IMR-90 (cell line): ENCODE results near the gene C16orf74. TPM values are rescaled to one million over a fixed set of nuclear protein-coding genes. Genes with fewer than 3 reads are reported as not detected.

Source experiments
- ATAC-seq: fragments of 200-7000 bp; cut with Tn5 transposase; 2 replicates; pipeline ENCODE4 v1.9.1; 2020; ENCODE audit warnings: low read depth, mild to moderate bottlenecking, moderate library complexity
- BruUV-seq: library from RNA; stranded (reverse); fragments of 400-500 nt; replicated peaks from 2 replicates; lab custom pipeline; 2021; lab: Mats Ljungman, UMichigan
- CTCF ChIA-PET: fragments of 300-600 bp; formaldehyde crosslinking; extraction: SDS; loops from one replicate; lab custom pipeline; 2021; ENCODE audit warnings: antibody characterized with exemption; lab: Yijun Ruan, JAX
- POLR2A ChIA-PET: fragments of 300-600 bp; sonication (Branson Sonifier 250); formaldehyde crosslinking; loops from one replicate; lab custom pipeline; 2022; ENCODE audit warnings: antibody characterized with exemption; ENCODE audit not compliant: unreplicated experiment; lab: Charles Lee
- DNase-seq: peaks from one replicate; pipeline ENCODE4 v3.0.0; 2013
- H2AFZ ChIP-seq: replicated peaks from 2 replicates; pipeline ENCODE3; 2013; ENCODE audit warnings: low read length, mild to moderate bottlenecking; ENCODE audit not compliant: poor library complexity
- H2AK5ac ChIP-seq: 2 replicates; pipeline ENCODE4 v1.6.1; 2013; ENCODE audit warnings: low read depth, low read length, inconsistent platforms
- H2AK9ac ChIP-seq: replicated peaks from 2 replicates; pipeline ENCODE3; 2013; ENCODE audit warnings: mild to moderate bottlenecking, low read depth, low read length, moderate library complexity; ENCODE audit not compliant: poor library complexity
- H2BK120ac ChIP-seq: 2 replicates; pipeline ENCODE4 v1.6.1; 2013; ENCODE audit warnings: low read depth, low read length, inconsistent platforms
- H2BK15ac ChIP-seq: 3 replicates; pipeline ENCODE4 v1.6.1; 2013; ENCODE audit warnings: low read depth, low read length, inconsistent platforms
- H2BK20ac ChIP-seq: 2 replicates; pipeline ENCODE4 v1.6.1; 2013; ENCODE audit warnings: low read depth, mild to moderate bottlenecking, inconsistent platforms, low read length, moderate library complexity
- H2BK5ac ChIP-seq: 2 replicates; pipeline ENCODE4 v1.6.1; 2013; ENCODE audit warnings: mild to moderate bottlenecking, low read depth, low read length, inconsistent platforms; ENCODE audit not compliant: poor library complexity, severe bottlenecking
- H3K14ac ChIP-seq: replicated peaks from 2 replicates; pipeline ENCODE4 v1.6.1; 2013; ENCODE audit warnings: low read depth, low read length, inconsistent platforms
- H3K18ac ChIP-seq: 2 replicates; pipeline ENCODE4 v1.6.1; 2013; ENCODE audit warnings: low read depth, low read length, control low read depth
- H3K23ac ChIP-seq: 2 replicates; pipeline ENCODE4 v1.6.1; 2013; ENCODE audit warnings: low read depth, low read length, inconsistent platforms
- H3K27ac ChIP-seq: 2 replicates; pipeline ENCODE4 v1.5.1; 2013; ENCODE audit warnings: mild to moderate bottlenecking, control low read depth, low read length; ENCODE audit not compliant: insufficient read depth
- H3K27me3 ChIP-seq: 2 replicates; pipeline ENCODE4 v1.6.1; 2013; ENCODE audit warnings: low read length; ENCODE audit not compliant: control insufficient read depth, insufficient read depth
- H3K36me3 ChIP-seq: 2 replicates; pipeline ENCODE4 v1.6.1; 2013; ENCODE audit warnings: low read length, mixed read lengths; ENCODE audit not compliant: control insufficient read depth, insufficient read depth
- H3K4ac ChIP-seq: 2 replicates; pipeline ENCODE4 v1.6.1; 2013; ENCODE audit warnings: low read depth, low read length, inconsistent platforms
- H3K4me1 ChIP-seq: 2 replicates; pipeline ENCODE4 v1.6.1; 2013; ENCODE audit warnings: low read length, mixed read lengths; ENCODE audit not compliant: control insufficient read depth, insufficient read depth
- H3K4me2 ChIP-seq: 2 replicates; pipeline ENCODE4 v1.6.1; 2013; ENCODE audit warnings: low read depth, mild to moderate bottlenecking, control low read depth, low read length, moderate library complexity
- H3K4me3 ChIP-seq: 2 replicates; pipeline ENCODE4 v1.5.1; 2013; ENCODE audit warnings: low read depth, mild to moderate bottlenecking, control low read depth, low read length, moderate library complexity; ENCODE audit not compliant: insufficient read depth
- H3K56ac ChIP-seq: 2 replicates; pipeline ENCODE4 v1.6.1; 2013; ENCODE audit warnings: low read length, inconsistent platforms; ENCODE audit not compliant: insufficient read depth; ENCODE audit errors: extremely low read depth
- H3K79me1 ChIP-seq, 2 experiments: 2 replicates each; pipeline ENCODE4 v1.6.1; 2013; ENCODE audit warnings: low read length in 2 of 2, inconsistent platforms in 1 of 2, low read depth in 1 of 2
- H3K9ac ChIP-seq: 2 replicates; pipeline ENCODE4 v1.6.1; 2013; ENCODE audit warnings: low read depth, low read length, control low read depth
- H3K9me1 ChIP-seq: 2 replicates; pipeline ENCODE4 v1.6.1; 2013; ENCODE audit warnings: low read length, inconsistent platforms; ENCODE audit not compliant: insufficient read depth
- H3K9me3 ChIP-seq: 2 replicates; pipeline ENCODE4 v1.6.1; 2013; ENCODE audit warnings: low read length; ENCODE audit not compliant: control insufficient read depth, insufficient read depth
- H4K20me1 ChIP-seq: 2 replicates; pipeline ENCODE4 v1.6.1; 2013; ENCODE audit warnings: low read length, inconsistent platforms; ENCODE audit not compliant: insufficient read depth
- H4K5ac ChIP-seq: 2 replicates; pipeline ENCODE4 v1.6.1; 2013; ENCODE audit warnings: mild to moderate bottlenecking, low read depth, low read length, control low read depth
- H4K8ac ChIP-seq, 2 experiments: 2 replicates each; pipeline ENCODE4 v1.6.1; 2013; ENCODE audit warnings: low read depth in 2 of 2, low read length in 2 of 2, control low read depth in 1 of 2, inconsistent platforms in 1 of 2
- H4K91ac ChIP-seq: 2 replicates; pipeline ENCODE4 v1.6.1; 2013; ENCODE audit warnings: low read depth, low read length, inconsistent platforms; ENCODE audit not compliant: insufficient read depth
- BHLHE40 ChIP-seq: fragments of 150-350 bp; IDR thresholded peaks from 2 replicates; pipeline ENCODE4 v1.6.1; 2016; ENCODE audit warnings: mild to moderate bottlenecking, low read depth, low read length
- FOS ChIP-seq: fragments of 150-350 bp; IDR thresholded peaks from 2 replicates; pipeline ENCODE4 v1.6.1; 2016; ENCODE audit warnings: low read depth, low read length
- MAFK ChIP-seq: IDR thresholded peaks from 2 replicates; pipeline ENCODE4 v1.6.1; 2012; ENCODE audit warnings: low read depth, low read length, improper control_type of control experiment
- MAZ ChIP-seq: IDR thresholded peaks from 2 replicates; pipeline ENCODE4 v1.6.1; 2012; ENCODE audit warnings: low read depth, mild to moderate bottlenecking, low read length, improper control_type of control experiment, moderate library complexity, borderline replicate concordance
- POLR2A ChIP-seq: IDR thresholded peaks from 2 replicates; pipeline ENCODE4 v1.6.1; 2012; ENCODE audit warnings: mild to moderate bottlenecking, low read depth, low read length
- RAD21 ChIP-seq: IDR thresholded peaks from 2 replicates; pipeline ENCODE4 v1.6.1; 2012; ENCODE audit warnings: low read length, improper control_type of control experiment
- RCOR1 ChIP-seq: IDR thresholded peaks from 2 replicates; pipeline ENCODE4 v1.6.1; 2012; ENCODE audit warnings: mild to moderate bottlenecking, low read length, improper control_type of control experiment; ENCODE audit not compliant: insufficient replicate concordance
- SMC3 ChIP-seq: fragments of 150-350 bp; IDR thresholded peaks from 2 replicates; pipeline ENCODE4 v1.6.1; 2016; ENCODE audit warnings: low read depth, mild to moderate bottlenecking, antibody characterized with exemption, low read length, moderate library complexity
- WGBS, 2 experiments: methylation state at CpG; one replicate each; pipeline versions ENCODE4 v1.1.5 to v1.1.7; 2013; ENCODE audit warnings: missing lambda C conversion rate in 2 of 2; ENCODE audit not compliant: insufficient read length in 1 of 2; ENCODE audit errors: extremely low coverage in 2 of 2; 5-methylcytosine and 5-hydroxymethylcytosine counted together
- dilution Hi-C: fragments of 300-500 bp; cut with HindIII; formaldehyde crosslinking; loops from one replicate; pipeline ENCODE4 v1.14.3; 2018; ENCODE audit warnings: low sequenced_read_pairs; ENCODE audit not compliant: unreplicated experiment
- in situ Hi-C: fragments of 300-500 bp; cut with MboI; formaldehyde crosslinking; loops from 3 replicates; pipeline ENCODE4 v1.14.3; 2019; ENCODE audit warnings: low sequenced_read_pairs, inconsistent platforms, mixed read lengths
- intact Hi-C: fragments of 100-400 bp; cut with micrococcal nuclease; formaldehyde crosslinking; loops from 2 replicates; pipeline ENCODE4 v1.10.0; 2022
- polyA plus RNA-seq, 3 experiments: library from polyadenylated mRNA; depleted of rRNA; stranded (reverse); fragments of >200 nt; gene quantifications; 2 replicates each; pipeline ENCODE4 v1.2.3, GENCODE V29; 2012; ENCODE audit warnings: low replicate concordance in 1 of 3
- total RNA-seq: library from RNA; depleted of rRNA; stranded (reverse); fragments of >200 nt; gene quantifications from 2 replicates; pipeline ENCODE4 v1.2.3, GENCODE V29; 2012
- TF ChIP-seq, protein P1 (sequence below): conservative IDR thresholded peaks from 2 replicates; pipeline ENCODE4 v1.5.1; 2012; ENCODE audit warnings: mild to moderate bottlenecking, low read depth, low read length, improper control_type of control experiment
- TF ChIP-seq, protein P2 (sequence below): fragments of 150-350 bp; IDR thresholded peaks from 2 replicates; pipeline ENCODE4 v1.6.1; 2017; ENCODE audit warnings: mild to moderate bottlenecking, antibody characterized with exemption, low read length, low read depth
- TF ChIP-seq, protein P3 (sequence below): fragments of 150-350 bp; IDR thresholded peaks from 2 replicates; pipeline ENCODE4 v1.6.1; 2016; ENCODE audit warnings: low read depth, mild to moderate bottlenecking, low read length, moderate library complexity, borderline replicate concordance

C16orf74 gene
- total and polyA plus RNA-seq, 2 of the 4 experiments (the other 2 are of a cell fraction) = 4.5 to 12.2 TPM

DNA sequence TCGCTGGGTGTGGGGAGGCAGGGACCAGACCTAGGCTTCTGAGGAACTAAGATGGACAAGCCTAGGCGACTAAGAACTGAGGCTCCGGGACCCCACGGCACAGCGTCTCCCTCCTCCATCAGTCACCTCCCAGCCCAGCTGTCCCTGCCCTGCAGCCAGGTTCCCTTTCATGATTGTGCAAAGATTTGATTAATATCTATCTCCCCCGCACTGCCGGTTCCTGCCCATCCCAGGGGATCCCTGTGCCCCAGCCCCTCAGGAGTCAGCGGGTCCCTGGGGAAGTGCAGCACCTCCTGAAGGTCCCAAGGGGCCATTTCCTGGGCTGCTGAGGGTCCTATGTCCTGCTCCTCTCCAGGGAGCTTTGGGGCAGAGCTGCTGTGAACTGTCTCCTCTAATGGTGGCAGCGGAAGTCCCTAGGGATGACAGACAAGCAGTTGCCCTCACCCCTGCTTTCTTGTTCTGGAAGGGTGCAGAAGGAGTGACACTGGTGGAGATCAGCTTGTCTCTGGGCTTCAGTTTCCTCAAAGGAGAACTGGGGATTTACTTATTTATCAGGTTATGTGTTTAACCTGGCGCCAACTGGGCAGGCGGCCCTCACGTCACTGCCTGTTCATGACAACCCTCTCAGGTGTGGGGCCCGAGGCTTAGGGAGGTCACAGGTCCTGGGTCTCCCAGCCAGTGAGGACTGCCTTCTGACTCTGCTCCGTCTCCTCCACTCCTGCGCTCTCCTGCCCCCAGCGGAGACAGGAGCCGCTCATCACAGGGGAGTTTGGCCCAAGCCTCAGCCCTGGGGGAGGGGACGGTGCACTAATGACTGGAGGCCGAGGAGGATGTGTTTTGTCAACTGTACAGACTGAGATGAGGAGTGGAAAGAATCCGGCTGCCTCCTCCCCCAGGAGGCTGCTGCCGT is 1.9 kb upstream of the C16orf74 start:
- Histone ChIP-seq H2AK9ac (peak overlapping the region; percentile 80), H2AK5ac (peak overlapping the region; percentile 79), H2BK20ac (peak overlapping the region; percentile 61), H3K4me3 (no peak overlapping the region), H2BK15ac (peak overlapping the region; percentile 44; the same call in 1 of the 3 replicates), H3K36me3 (no peaks in the 10 kb centered on the region), H3K4me1 (peaks cover 32% of the 10 kb centered on the region), H4K20me1 (peaks cover 8% of the 10 kb centered on the region), H3K27ac (no peak overlapping the region; the same call in 1 of the 2 replicates), H3K4me2 (no peak overlapping the region), H4K91ac (peak overlapping the region; percentile 24), H2AFZ (peak overlapping the region; percentile 46), H3K9ac (no peak overlapping the region), H2BK120ac (peak overlapping the region; percentile 79; the same call in 1 of the 2 replicates), H3K9me3 (no peaks in the 10 kb centered on the region), H3K23ac (peak overlapping the region; percentile 43; the same call in 1 of the 2 replicates), H4K8ac (peak overlapping the region in 1 of 2 experiments; percentile 54; a peak in 1 of 4 replicates), H3K27me3 (no peaks in the 10 kb centered on the region), H2BK5ac (no peak overlapping the region), H4K5ac (no peak overlapping the region), H3K4ac (peak overlapping the region; percentile 51), H3K9me1 (peaks cover 4% of the 10 kb centered on the region), H3K79me1 (peaks cover 11 to 26% of the 10 kb centered on the region in 2 experiments), H3K14ac (peak overlapping the region; percentile 50; the same call in 1 of the 2 replicates), H3K18ac (no peak overlapping the region), H3K56ac (no peak overlapping the region)
- ATAC-seq = peak; percentile 56
- DNase-seq = peak; percentile 62
- in situ Hi-C loops (no loop called here), dilution Hi-C loops (no loop called here), intact Hi-C loops (loop anchor here (5.0 kb wide), 1 partner anchor 45 kb away; the partner anchor contains the start of genes COX4I1 and EMC8)
- BruUV-seq = no TSS peak
- WGBS, 2 experiments = 33% methylated on average over 3 of the region's 21 CpGs; no CpG with 5 or more reads in 1 of the 2 experiments
- POLR2A ChIA-PET = no interaction called here
- CTCF ChIA-PET = no interaction called here
- TF ChIP-seq, protein P1, sequence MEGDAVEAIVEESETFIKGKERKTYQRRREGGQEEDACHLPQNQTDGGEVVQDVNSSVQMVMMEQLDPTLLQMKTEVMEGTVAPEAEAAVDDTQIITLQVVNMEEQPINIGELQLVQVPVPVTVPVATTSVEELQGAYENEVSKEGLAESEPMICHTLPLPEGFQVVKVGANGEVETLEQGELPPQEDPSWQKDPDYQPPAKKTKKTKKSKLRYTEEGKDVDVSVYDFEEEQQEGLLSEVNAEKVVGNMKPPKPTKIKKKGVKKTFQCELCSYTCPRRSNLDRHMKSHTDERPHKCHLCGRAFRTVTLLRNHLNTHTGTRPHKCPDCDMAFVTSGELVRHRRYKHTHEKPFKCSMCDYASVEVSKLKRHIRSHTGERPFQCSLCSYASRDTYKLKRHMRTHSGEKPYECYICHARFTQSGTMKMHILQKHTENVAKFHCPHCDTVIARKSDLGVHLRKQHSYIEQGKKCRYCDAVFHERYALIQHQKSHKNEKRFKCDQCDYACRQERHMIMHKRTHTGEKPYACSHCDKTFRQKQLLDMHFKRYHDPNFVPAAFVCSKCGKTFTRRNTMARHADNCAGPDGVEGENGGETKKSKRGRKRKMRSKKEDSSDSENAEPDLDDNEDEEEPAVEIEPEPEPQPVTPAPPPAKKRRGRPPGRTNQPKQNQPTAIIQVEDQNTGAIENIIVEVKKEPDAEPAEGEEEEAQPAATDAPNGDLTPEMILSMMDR = peak; percentile 47
- no peak for TF ChIP-seq BHLHE40
- TF ChIP-seq, protein P2, sequence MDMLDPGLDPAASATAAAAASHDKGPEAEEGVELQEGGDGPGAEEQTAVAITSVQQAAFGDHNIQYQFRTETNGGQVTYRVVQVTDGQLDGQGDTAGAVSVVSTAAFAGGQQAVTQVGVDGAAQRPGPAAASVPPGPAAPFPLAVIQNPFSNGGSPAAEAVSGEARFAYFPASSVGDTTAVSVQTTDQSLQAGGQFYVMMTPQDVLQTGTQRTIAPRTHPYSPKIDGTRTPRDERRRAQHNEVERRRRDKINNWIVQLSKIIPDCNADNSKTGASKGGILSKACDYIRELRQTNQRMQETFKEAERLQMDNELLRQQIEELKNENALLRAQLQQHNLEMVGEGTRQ = no peak
- peak; percentile 41 for TF ChIP-seq RAD21
- TF ChIP-seq FOS = no peak
- no peak for TF ChIP-seq RCOR1
- TF ChIP-seq, protein P3, sequence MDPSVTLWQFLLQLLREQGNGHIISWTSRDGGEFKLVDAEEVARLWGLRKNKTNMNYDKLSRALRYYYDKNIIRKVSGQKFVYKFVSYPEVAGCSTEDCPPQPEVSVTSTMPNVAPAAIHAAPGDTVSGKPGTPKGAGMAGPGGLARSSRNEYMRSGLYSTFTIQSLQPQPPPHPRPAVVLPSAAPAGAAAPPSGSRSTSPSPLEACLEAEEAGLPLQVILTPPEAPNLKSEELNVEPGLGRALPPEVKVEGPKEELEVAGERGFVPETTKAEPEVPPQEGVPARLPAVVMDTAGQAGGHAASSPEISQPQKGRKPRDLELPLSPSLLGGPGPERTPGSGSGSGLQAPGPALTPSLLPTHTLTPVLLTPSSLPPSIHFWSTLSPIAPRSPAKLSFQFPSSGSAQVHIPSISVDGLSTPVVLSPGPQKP = no peak
- no peak; the same call in 1 of the 2 replicates for TF ChIP-seq SMC3
- TF ChIP-seq POLR2A = no peak
- no peak for TF ChIP-seq MAFK
- peak; percentile 59; the same call in 1 of the 2 replicates for TF ChIP-seq MAZ
